ENCODE data around the gene TBC1D13. TPM values are rescaled to one million over a fixed set of nuclear protein-coding genes. Genes with fewer than 3 reads are reported as not detected.

TBC1D13 gene
- total RNA-seq, 3 donors from 2014 or later, result 23.7 to 26.9 (median 24.6) TPM

DNA sequence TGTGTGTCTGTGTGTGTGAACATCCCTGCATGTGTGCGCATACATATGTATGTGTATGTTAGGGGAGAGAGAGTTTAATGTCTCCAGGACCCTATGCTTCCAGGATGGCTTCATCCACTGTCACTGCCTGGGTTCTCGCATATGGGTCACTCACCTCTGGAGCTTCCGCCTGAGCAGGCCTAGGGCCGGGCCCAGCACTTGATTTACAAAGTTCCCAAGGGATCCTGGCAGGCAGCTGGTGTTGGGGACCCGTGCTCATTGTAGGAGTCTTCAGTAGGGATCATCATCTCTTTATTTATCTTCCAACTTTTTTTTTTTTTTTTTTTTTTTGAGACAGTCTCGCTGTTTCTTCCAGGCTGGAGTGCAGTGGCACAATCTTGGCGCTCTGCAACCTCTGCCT is 13.0 kb downstream of the TBC1D13 start:
- Mint-ChIP-seq H3K36me3 (ENCODE audit: insufficient read depth) (peaks cover 22% of the 10 kb centered on the region), H3K4me3 (no peak overlapping the region), H3K4me1 (ENCODE audit: low read depth) (no peaks in the 10 kb centered on the region), H3K27me3 (ENCODE audit: low read depth) (no peaks in the 10 kb centered on the region), H3K9me3 (no peaks in the 10 kb centered on the region)
- no peak for ATAC-seq
- no peak for DNase-seq

DNA sequence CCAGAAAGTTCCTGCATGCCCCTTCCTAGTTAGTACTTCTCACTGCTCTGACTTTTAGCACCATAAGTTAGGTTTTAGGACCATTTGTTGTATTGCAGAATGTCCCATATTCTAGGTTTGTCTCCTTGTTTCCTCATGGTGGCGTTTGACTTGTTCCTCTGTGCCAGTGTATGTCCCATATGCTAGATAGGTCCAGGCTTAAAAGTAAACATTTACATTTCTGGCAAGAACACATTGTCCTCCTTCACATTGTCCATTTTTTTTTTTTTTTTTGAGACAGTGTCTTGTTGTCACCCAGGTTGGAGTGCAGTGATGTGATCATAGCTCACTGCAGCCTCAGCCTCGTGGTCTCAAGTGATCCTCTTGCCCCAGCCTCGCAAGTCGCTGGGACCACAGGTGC is 15.4 kb downstream of the TBC1D13 start:
- no peak overlapping the region for H3K4me3 Mint-ChIP-seq
- H3K36me3 Mint-ChIP-seq (ENCODE audit: insufficient read depth), result peaks cover 24% of the 10 kb centered on the region
- no peaks in the 10 kb centered on the region for H3K9me3 Mint-ChIP-seq
- no peaks in the 10 kb centered on the region for H3K27me3 Mint-ChIP-seq (ENCODE audit: low read depth)
- DNase-seq, result no peak
- H3K4me1 Mint-ChIP-seq (ENCODE audit: low read depth), result no peaks in the 10 kb centered on the region
- no peak for ATAC-seq

DNA sequence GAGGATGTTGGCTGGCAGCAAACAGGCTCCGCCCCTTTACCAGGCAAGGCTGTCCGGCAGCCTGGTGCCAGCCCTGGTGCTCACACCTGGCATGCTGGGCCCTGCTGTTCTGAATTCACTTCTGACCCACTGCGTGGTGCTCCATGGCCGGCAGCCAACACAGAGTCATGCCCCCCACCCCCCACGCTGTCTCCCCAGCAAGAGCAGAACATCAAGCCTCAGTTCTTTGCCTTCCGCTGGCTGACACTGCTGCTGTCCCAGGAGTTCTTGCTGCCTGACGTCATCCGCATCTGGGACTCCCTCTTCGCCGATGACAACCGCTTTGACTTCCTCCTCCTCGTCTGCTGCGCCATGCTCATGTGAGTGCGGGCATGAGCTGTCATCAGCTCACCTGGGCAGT is 18.6 kb downstream of the TBC1D13 start:
- ATAC-seq (no peak), DNase-seq (no peak)
- H3K4me1 Mint-ChIP-seq (ENCODE audit: low read depth), result no peaks in the 10 kb centered on the region
- no peaks in the 10 kb centered on the region for H3K9me3 Mint-ChIP-seq
- H3K36me3 Mint-ChIP-seq (ENCODE audit: insufficient read depth), result peaks cover 24% of the 10 kb centered on the region
- H3K4me3 Mint-ChIP-seq, result no peak overlapping the region
- H3K27me3 Mint-ChIP-seq (ENCODE audit: low read depth), result no peaks in the 10 kb centered on the region

DNA sequence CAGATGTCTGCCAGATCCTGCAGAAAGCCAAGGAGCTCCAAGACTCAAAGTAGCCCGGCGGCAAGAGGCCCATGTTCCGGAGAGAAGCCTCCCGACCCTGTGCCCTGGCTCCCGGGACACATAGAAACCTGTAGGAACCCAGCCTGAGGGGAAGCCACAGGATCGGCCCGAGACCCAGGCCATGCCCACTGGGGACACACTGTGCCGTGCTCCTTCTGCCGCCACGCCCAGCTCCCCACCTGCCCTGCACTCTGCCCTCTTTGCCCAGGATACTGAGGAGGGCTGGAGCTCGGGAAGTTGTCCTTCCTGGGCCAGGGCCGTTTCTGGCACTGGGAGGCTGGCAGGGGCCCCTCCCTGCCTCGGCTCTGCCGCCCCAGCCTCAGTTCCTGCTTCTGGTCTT is 20.8 kb downstream of the TBC1D13 start:
- H3K9me3 Mint-ChIP-seq, result no peaks in the 10 kb centered on the region
- H3K4me1 Mint-ChIP-seq (ENCODE audit: low read depth), result no peaks in the 10 kb centered on the region
- no peak for ATAC-seq
- H3K27me3 Mint-ChIP-seq (ENCODE audit: low read depth), result no peaks in the 10 kb centered on the region
- no peak for DNase-seq
- peaks cover 20% of the 10 kb centered on the region for H3K36me3 Mint-ChIP-seq (ENCODE audit: insufficient read depth)
- H3K4me3 Mint-ChIP-seq, result no peak overlapping the region

DNA sequence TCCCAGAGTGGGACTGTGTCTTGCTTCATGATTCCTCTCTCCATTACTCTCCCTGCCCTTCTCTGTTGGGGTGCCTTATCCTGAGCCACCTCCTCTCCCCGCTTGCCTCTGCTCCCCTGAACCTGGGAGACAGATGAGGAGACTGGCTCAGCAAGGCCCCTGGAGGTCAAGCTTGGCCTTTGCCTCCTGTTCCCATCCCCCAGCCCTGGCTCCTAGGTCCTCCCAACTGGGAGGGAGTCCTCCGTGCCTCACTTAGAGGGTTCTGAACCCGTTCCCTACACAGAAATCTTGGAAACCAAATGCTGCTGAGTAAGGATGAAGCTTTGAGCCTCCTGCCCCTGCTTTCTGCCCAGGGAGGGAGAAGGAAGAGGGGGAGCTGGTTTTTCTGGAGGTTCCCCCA is 21.5 kb downstream of the TBC1D13 start:
- no peak overlapping the region for H3K4me3 Mint-ChIP-seq
- H3K9me3 Mint-ChIP-seq, result no peaks in the 10 kb centered on the region
- H3K4me1 Mint-ChIP-seq (ENCODE audit: low read depth), result no peaks in the 10 kb centered on the region
- H3K27me3 Mint-ChIP-seq (ENCODE audit: low read depth), result no peaks in the 10 kb centered on the region
- DNase-seq, result no peak
- peaks cover 15% of the 10 kb centered on the region for H3K36me3 Mint-ChIP-seq (ENCODE audit: insufficient read depth)
- no peak for ATAC-seq

DNA sequence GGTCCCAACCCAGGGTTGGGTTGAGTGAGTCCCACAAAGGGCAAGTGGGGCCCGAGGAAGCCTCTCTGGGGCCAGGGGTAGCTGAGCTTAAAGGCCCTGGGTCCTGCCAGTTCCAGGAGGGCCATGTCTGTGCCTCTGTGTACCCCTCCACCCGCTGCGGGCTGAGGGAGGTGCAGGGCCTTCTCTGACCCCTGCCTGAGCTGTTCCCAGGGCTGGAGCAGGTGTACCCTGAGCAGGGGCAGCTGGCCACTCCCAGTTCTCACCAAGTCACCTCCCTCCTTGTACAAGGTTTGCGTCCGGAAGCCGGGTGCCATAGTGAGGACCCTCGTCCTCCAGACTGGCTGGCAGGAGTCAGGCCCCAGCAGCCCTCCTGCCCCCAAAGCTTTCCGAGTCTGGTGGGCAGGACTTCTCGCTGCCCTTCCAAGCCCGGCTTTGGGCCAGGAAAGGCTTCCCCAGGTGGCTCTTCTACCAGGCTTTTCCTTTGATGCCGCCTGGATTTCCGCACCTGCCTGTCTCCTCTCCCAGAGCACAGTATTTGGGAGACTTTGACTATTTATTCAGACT is 22.1 kb downstream of the TBC1D13 start:
- peaks cover 9% of the 10 kb centered on the region for H3K36me3 Mint-ChIP-seq (ENCODE audit: insufficient read depth)

DNA sequence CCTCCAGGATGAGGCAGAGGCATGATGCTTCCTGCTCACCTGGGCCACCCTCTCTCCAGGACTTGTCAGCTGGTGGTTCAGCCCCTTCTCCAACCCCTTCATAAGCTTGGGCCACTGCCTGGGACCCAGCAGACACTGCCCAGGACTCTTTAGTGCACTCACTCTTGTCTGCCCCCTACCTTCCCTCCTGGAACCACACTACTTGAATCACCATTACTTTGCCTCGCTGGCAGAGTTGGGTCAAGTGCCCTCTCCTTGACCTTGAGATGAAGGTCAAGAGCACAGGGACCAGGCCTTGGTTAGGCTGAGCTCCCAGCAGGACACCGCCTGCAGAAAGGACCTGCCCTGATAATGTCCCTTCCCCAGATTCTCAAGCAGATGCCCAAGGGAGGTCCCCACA is 22.8 kb downstream of the TBC1D13 start:
- no peaks in the 10 kb centered on the region for H3K27me3 Mint-ChIP-seq (ENCODE audit: low read depth)
- no peak for DNase-seq
- H3K4me3 Mint-ChIP-seq, result no peak overlapping the region
- H3K4me1 Mint-ChIP-seq (ENCODE audit: low read depth), result no peaks in the 10 kb centered on the region
- peaks cover 9% of the 10 kb centered on the region for H3K36me3 Mint-ChIP-seq (ENCODE audit: insufficient read depth)
- no peak for ATAC-seq
- no peaks in the 10 kb centered on the region for H3K9me3 Mint-ChIP-seq

More for the DNA sequence above, 22.1 kb downstream of the TBC1D13 start:
- Mint-ChIP-seq H3K27me3 (ENCODE audit: low read depth) (no peaks in the 10 kb centered on the region), H3K4me3 (no peak overlapping the region), H3K4me1 (ENCODE audit: low read depth) (no peaks in the 10 kb centered on the region), H3K9me3 (no peaks in the 10 kb centered on the region)
- ATAC-seq, result no peak
- DNase-seq, result no peak

DNA sequence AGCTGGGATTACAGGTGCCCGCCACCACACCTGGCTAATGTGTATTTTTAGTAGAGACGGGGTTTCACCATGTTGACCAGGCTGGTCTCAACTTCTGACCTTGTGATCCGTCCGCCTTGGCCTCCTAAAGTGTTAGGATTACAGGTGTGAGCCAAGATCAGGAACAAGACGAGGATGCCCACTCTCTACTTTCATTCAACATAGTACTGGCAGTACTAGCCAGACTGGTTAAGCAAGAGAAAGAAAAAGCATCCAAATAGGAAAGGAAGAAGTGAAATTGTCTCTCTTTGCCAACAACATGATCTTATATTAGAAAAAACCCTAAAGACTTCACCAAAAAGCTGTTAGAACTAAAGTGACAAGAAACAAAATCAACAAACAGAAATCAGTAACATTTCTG is 23.8 kb downstream of the TBC1D13 start:
- ATAC-seq (no peak), DNase-seq (no peak)
- H3K4me1 Mint-ChIP-seq (ENCODE audit: low read depth), result no peaks in the 10 kb centered on the region
- no peaks in the 10 kb centered on the region for H3K9me3 Mint-ChIP-seq
- no peaks in the 10 kb centered on the region for H3K27me3 Mint-ChIP-seq (ENCODE audit: low read depth)
- peaks cover 7% of the 10 kb centered on the region for H3K36me3 Mint-ChIP-seq (ENCODE audit: insufficient read depth)
- no peak overlapping the region for H3K4me3 Mint-ChIP-seq

DNA sequence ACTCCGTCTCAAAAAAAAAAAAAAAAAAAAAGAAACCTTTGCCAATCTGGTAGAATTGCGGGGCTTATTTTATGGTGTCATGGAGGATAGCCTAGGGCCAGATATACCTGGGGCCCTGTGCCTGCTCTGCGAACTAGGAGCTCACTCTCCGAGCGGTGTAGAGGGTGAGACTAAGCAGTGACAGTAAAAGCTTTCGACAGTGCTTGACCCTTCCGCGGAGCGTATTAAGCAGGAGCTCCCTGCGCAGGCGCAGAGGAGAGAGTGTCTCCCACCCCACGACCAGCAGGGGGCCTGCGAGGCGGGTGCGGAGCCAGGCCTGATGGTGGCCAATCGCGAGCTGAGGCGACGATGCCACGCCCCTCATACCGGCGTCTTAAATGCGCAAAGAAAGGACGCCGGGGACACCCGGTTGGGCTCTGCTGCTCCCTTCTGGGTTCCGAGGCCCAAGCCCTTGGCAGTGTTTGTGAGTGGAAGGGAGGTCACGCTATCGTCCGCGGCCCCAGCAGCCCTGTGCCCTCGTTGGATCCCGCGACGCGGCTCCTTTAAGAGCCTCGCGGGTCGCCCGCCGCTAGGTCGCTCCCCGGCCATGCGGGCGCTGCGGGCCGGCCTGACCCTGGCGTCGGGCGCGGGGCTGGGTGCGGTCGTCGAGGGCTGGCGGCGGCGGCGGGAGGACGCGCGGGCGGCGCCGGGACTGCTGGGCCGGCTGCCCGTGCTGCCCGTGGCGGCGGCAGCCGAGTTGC is 31.2 kb downstream of the TBC1D13 start, which contains the start of gene ENDOG:
Gene ENDOG, plus strand, starts transcription at position 402 of the 740 bp plus-strand sequence. Its CDS starts 185 bp downstream, at position 587.
- H3K9me3 Mint-ChIP-seq, result no peaks in the 10 kb centered on the region
- ATAC-seq (peak; percentile 94), DNase-seq (peak; percentile 96)
- peaks cover 14% of the 10 kb centered on the region for H3K36me3 Mint-ChIP-seq (ENCODE audit: insufficient read depth)
- no peaks in the 10 kb centered on the region for H3K27me3 Mint-ChIP-seq (ENCODE audit: low read depth)
- peaks cover 14% of the 10 kb centered on the region for H3K4me1 Mint-ChIP-seq (ENCODE audit: low read depth)
- H3K4me3 Mint-ChIP-seq, result peak within 1 kb of the TSS; percentile 83

DNA sequence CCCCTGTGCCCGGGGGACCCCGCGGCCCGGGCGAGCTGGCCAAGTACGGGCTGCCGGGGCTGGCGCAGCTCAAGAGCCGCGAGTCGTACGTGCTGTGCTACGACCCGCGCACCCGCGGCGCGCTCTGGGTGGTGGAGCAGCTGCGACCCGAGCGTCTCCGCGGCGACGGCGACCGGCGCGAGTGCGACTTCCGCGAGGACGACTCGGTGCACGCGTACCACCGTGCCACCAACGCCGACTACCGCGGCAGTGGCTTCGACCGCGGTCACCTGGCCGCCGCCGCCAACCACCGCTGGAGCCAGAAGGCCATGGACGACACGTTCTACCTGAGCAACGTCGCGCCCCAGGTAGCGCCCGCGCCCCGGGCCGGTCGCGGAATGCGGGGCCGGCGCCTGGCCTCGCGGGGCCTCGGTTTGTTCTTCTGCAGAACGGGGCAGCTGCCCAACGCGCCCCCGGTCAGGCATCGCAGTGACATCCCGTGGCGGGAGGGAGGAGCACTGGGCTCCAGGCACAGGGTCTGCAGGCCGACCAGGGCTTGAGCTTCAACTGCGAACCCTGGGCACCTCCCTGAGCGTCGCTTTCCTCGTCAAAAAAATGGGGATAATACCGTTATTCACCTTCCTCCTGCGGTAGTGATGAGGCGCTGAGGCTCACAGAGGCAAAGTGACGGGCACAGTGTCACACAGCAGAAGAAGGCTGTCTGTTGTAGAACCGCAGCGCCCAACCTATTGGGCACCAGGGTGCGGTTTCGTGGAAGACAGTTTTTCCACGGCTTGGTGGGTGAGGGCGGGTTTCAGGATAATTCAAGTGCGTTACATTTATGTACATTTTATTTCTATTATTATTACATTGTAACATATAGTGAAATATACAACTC is 32.0 kb downstream of the TBC1D13 start:
- ATAC-seq, result peak; percentile 55 to 60
- peak; percentile 28 for DNase-seq
- Mint-ChIP-seq H3K9me3 (no peaks in the 10 kb centered on the region), H3K4me1 (ENCODE audit: low read depth) (peaks cover 14% of the 10 kb centered on the region), H3K4me3 (peak overlapping the region; percentile 82), H3K36me3 (ENCODE audit: insufficient read depth) (peaks cover 14% of the 10 kb centered on the region), H3K27me3 (ENCODE audit: low read depth) (no peaks in the 10 kb centered on the region)

DNA sequence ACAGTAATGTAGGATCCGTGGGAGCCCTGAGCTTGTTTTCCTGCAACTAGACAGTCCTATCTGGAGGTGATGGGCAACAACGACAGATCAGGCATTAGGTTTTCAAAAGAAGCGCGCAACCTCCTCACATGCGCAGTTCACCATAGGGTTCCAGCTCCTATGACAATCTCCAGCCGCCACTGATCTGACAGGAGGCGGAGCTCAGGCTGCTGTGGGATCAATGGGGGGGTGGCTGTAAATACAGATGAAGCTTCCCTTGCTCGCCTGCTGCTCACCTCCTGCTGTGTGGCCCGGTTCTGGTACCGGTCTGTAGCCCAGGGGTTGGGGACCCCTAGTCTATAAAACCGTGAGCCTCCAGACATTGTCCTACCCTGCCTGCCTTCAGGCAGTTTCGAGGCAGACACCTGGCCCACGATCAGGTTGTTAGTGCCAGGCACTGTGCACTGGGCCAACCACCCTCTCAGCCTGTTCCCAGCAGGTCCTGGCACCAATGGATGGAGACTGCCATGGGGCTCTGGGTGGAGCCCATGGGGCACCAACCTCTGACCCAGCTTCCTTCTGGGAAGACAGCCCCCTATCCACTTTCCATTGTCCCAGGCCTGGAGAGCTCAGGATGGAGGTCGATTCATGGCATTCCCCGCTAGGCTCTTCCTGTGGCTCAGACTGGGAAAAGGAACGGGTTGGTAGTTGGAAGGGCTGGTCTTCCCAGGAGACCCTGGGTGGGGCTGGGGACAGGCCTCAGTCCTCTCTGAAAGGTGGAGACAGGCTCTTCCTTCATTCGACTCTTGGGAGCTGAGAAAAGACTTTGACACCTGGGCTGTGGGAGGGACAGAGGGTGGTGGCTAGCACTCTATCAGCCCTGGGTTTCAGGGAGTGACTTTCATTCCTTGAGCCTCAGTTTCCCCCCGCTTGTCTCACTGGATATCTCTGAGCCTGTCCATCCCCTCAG is 32.9 kb downstream of the TBC1D13 start:
- Mint-ChIP-seq H3K9me3 (no peaks in the 10 kb centered on the region), H3K27me3 (ENCODE audit: low read depth) (no peaks in the 10 kb centered on the region), H3K4me3 (peak overlapping the region; percentile 48), H3K4me1 (ENCODE audit: low read depth) (peaks cover 14% of the 10 kb centered on the region), H3K36me3 (ENCODE audit: insufficient read depth) (peaks cover 14% of the 10 kb centered on the region)
- ATAC-seq (no peak), DNase-seq (no peak)

DNA sequence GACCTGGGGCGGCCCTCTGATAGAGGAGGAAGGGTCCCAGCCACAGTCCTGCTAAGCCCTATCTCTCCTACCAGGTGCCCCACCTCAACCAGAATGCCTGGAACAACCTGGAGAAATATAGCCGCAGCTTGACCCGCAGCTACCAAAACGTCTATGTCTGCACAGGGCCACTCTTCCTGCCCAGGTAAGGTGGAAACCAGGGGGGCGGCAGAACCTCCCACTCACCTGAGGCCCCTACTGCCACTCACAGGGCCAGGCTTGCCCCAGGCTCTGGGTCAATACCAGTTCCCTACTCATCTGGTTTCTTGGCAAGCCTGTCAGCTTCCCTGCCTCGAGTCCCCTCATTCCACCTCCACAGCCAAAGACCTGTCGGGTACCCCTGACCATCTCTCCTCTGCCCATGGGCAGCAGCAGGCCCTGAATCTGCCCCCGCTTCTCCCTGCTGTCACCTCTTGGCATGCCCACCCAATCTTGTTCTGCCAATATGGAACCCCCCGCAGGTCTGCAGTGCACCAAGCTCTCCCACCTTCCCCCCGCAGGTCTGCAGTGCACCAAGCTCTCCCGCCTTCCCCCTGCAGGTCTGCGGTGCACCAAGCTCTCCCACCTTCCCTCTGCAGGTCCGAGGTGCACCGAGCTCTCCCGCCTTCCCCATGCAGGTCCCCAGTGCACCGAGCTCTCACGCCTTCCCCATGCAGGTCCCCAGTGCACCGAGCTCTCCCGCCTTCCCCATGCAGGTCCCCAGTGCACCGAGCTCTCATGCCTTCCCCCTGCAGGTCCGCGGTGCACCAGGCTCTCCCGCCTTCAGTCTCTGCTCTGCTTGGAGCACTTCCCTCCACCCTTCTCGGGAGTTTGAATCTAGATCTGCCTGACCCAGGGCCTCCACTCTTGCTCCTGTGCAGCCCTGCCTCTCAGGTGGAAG is 33.9 kb downstream of the TBC1D13 start:
- ATAC-seq, result no peak
- H3K36me3 Mint-ChIP-seq (ENCODE audit: insufficient read depth), result peaks cover 17% of the 10 kb centered on the region
- no peaks in the 10 kb centered on the region for H3K9me3 Mint-ChIP-seq
- peak overlapping the region; percentile 26 for H3K4me3 Mint-ChIP-seq
- no peaks in the 10 kb centered on the region for H3K27me3 Mint-ChIP-seq (ENCODE audit: low read depth)
- H3K4me1 Mint-ChIP-seq (ENCODE audit: low read depth), result peaks cover 14% of the 10 kb centered on the region
- no peak for DNase-seq
